GM12878 (cell line): ENCODE measurements around the gene KIAA1217. TPM values are rescaled to one million over a fixed set of nuclear protein-coding genes. Genes with fewer than 3 reads are reported as not detected.

Experiments used
- ATAC-seq: fragments of 200-7000 bp; cut with Tn5 transposase; 3 replicates; pipeline ENCODE4 v1.9.1; 2020; ENCODE audit warnings: mild to moderate bottlenecking, moderate library complexity
- BruUV-seq: library from RNA; stranded (reverse); fragments of 400-500 nt; replicated peaks from 2 replicates; lab custom pipeline; 2021; lab: Mats Ljungman, UMichigan
- CTCF ChIA-PET: fragments of 300-600 bp; sonication (Branson Sonifier 250); formaldehyde crosslinking; extraction: SDS; loops from one replicate; lab custom pipeline; 2021; ENCODE audit warnings: inconsistent platforms; lab: Yijun Ruan, JAX
- POLR2A ChIA-PET: fragments of 350-600 bp; formaldehyde crosslinking; extraction: SDS; loops from one replicate; lab custom pipeline; 2021; ENCODE audit warnings: inconsistent platforms; lab: Charles Lee
- RAD21 ChIA-PET: fragments of 300-600 bp; sonication (Branson Sonifier 250); formaldehyde crosslinking; loops from one replicate; lab custom pipeline; 2023; ENCODE audit warnings: antibody characterized with exemption; ENCODE audit not compliant: unreplicated experiment; lab: Charles Lee
- SMC1A ChIA-PET: fragments of 300-600 bp; sonication (Branson Sonifier 250); formaldehyde crosslinking; loops from one replicate; lab custom pipeline; 2023; ENCODE audit not compliant: unreplicated experiment, uncharacterized antibody; lab: Charles Lee
- DNase-seq: peaks from one replicate; pipeline ENCODE4 v3.0.0-alpha.2; 2011; ENCODE audit warnings: low read depth, low spot score
- FAIRE-seq: peaks from 3 replicates; lab custom pipeline; 2011; peaks lifted over from hg19 to GRCh38; lab: Jason Lieb, UNC
- H2AFZ ChIP-seq: 2 replicates; pipeline ENCODE4 v1.6.0; 2011; ENCODE audit warnings: low read depth, low read length, control low read depth; ENCODE audit not compliant: control insufficient read depth
- H3K27ac ChIP-seq: 2 replicates; pipeline ENCODE4 v1.5.1; 2011; ENCODE audit warnings: control low read depth; ENCODE audit not compliant: control insufficient read depth, insufficient read depth
- H3K27me3 ChIP-seq, 2 experiments: replicated peaks in 1 of 2; 2 replicates each; pipeline versions ENCODE4 v1.6.0 to v1.6.1; 2011; ENCODE audit warnings: low read length in 1 of 2; ENCODE audit not compliant: control insufficient read depth in 2 of 2, insufficient read depth in 2 of 2
- H3K36me3 ChIP-seq, 2 experiments: 2 replicates each; pipeline ENCODE4 v1.5.1; 2011; ENCODE audit warnings: low read length in 1 of 2; ENCODE audit not compliant: control insufficient read depth in 2 of 2, insufficient read depth in 2 of 2
- H3K4me1 ChIP-seq: 2 replicates; pipeline ENCODE4 v1.6.1; 2011; ENCODE audit warnings: mild to moderate bottlenecking, low read length, moderate library complexity, mixed read lengths; ENCODE audit not compliant: control insufficient read depth, insufficient read depth
- H3K4me2 ChIP-seq: 2 replicates; pipeline ENCODE4 v1.6.0; 2011; ENCODE audit warnings: control low read depth; ENCODE audit not compliant: control insufficient read depth, insufficient read depth
- H3K4me3 ChIP-seq: fragments of 200-600 bp; sonication (generic); 2 replicates; pipeline ENCODE4 v1.5.1; 2016
- H3K79me2 ChIP-seq: 2 replicates; pipeline ENCODE4 v1.6.0; 2011; ENCODE audit warnings: low read length; ENCODE audit not compliant: control insufficient read depth, insufficient read depth
- H3K9ac ChIP-seq: 2 replicates; pipeline ENCODE4 v1.8.0; 2011; ENCODE audit warnings: low read length, control low read depth, mixed read lengths; ENCODE audit not compliant: control insufficient read depth, insufficient read depth
- H3K9me3 ChIP-seq: replicated peaks from 3 replicates; pipeline ENCODE4 v1.5.1; 2011; ENCODE audit warnings: mild to moderate bottlenecking, low read length; ENCODE audit not compliant: control insufficient read depth, insufficient read depth
- H4K20me1 ChIP-seq: 2 replicates; pipeline ENCODE4 v1.6.0; 2011; ENCODE audit not compliant: control insufficient read depth, insufficient read depth
- FOS ChIP-seq: IDR thresholded peaks from 3 replicates; pipeline ENCODE4 v1.6.1; 2011; ENCODE audit warnings: borderline replicate concordance; ENCODE audit not compliant: insufficient read length; ENCODE audit errors: extremely low read depth
- IRF3 ChIP-seq: fragments of 450-650 bp; IDR thresholded peaks from 2 replicates; pipeline ENCODE4 v1.6.1; 2014; ENCODE audit warnings: mild to moderate bottlenecking
- WGBS: methylation state at CpG from one replicate; pipeline ENCODE4 v1.1.6; 2016; ENCODE audit warnings: low lambda C conversion rate; ENCODE audit not compliant: insufficient replicate concordance, insufficient coverage; ENCODE audit errors: missing lambda C conversion rate; 5-methylcytosine and 5-hydroxymethylcytosine counted together
- in situ Hi-C: fragments of 300-500 bp; cut with MboI; formaldehyde crosslinking; loops from 9 replicates; pipeline ENCODE4 v1.14.3; 2018; ENCODE audit warnings: mixed read lengths
- intact Hi-C: fragments of 100-400 bp; cut with micrococcal nuclease; formaldehyde crosslinking; loops from one replicate; pipeline ENCODE4 v1.14.2; 2022; ENCODE audit not compliant: unreplicated experiment
- polyA plus RNA-seq, 11 experiments: library from polyadenylated mRNA; depleted of rRNA in 4 of 11; unstranded in 6 of 11; stranded (reverse) in 5 of 11; fragments of >200 nt; fragmentation: Nextera tagmentation in 4 of 11; fragmentation: Illumina TruSeq in 1 of 11; extraction: Ambion mirVana in 4 of 11; extraction: Trizol in 1 of 11; gene quantifications; 1 replicate in 1 of 11; 2 replicates in 10 of 11; pipeline versions ENCODE4 v1.2.1 to v1.2.3, GENCODE V29; 2011 to 2016; ENCODE audit warnings: inconsistent platforms in 2 of 11, missing spikeins in 2 of 11, low read depth in 1 of 11
- total RNA-seq, 4 experiments: library from RNA; depleted of rRNA in 3 of 4; stranded (reverse); fragments of >200 nt in 3 of 4; fragmentation: Illumina TruSeq in 1 of 4; extraction: Trizol in 1 of 4; gene quantifications; 2 replicates each; pipeline versions ENCODE4 v1.2.1 to v1.2.3, GENCODE V29; 2013 to 2021
- TF ChIP-seq, protein P1 (sequence below): fragments of 450-650 bp; IDR thresholded peaks from 2 replicates; pipeline ENCODE4 v1.6.1; 2016; ENCODE audit warnings: mild to moderate bottlenecking

Gene KIAA1217
- total and polyA plus RNA-seq, 10 of the 15 experiments (the other 5 are each of a cell fraction or from before 2014, with no cell fraction given), result 0.57 to 3.8 (median 2.1) TPM

- H3K9me3 ChIP-seq, result no peaks in the 10 kb centered on the region; the same call in 2 of the 3 replicates
- no peaks in the 10 kb centered on the region for H3K4me1 ChIP-seq
- ChIA-PET CTCF (interaction anchor here (0.7 to 1.0 kb wide), 2 partner anchors 32 to 90 kb away, joined by 3 read pairs; no protein-coding TSS in a partner anchor), SMC1A (interaction anchor here (0.6 to 2.1 kb wide), 4 partner anchors 8 to 783 kb away, joined by 3 to 4 read pairs (median 3); no protein-coding TSS in a partner anchor), POLR2A (interaction anchor here (1.0 kb wide), 1 partner anchor 9 kb away, joined by 5 read pairs; no protein-coding TSS in a partner anchor), RAD21 (interaction anchor here (0.9 kb wide), 1 partner anchor 293 kb away, joined by 3 read pairs; no protein-coding TSS in a partner anchor)
- no peaks in the 10 kb centered on the region for H4K20me1 ChIP-seq
- in situ Hi-C loops, result no loop called here
- 25% methylated on average over 4 of the region's 4 CpGs for WGBS
- no peak overlapping the region for H3K27ac ChIP-seq
- H3K4me3 ChIP-seq, result no peak overlapping the region
- TF ChIP-seq, protein P1, sequence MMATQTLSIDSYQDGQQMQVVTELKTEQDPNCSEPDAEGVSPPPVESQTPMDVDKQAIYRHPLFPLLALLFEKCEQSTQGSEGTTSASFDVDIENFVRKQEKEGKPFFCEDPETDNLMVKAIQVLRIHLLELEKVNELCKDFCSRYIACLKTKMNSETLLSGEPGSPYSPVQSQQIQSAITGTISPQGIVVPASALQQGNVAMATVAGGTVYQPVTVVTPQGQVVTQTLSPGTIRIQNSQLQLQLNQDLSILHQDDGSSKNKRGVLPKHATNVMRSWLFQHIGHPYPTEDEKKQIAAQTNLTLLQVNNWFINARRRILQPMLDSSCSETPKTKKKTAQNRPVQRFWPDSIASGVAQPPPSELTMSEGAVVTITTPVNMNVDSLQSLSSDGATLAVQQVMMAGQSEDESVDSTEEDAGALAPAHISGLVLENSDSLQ, result peak; percentile 17; the same call in 1 of the 2 replicates
- TF ChIP-seq FOS, result no peak
- TF ChIP-seq IRF3, result no peak
- DNase-seq (no peak), FAIRE-seq (no peak), ATAC-seq (no peak)
- no peak overlapping the region for H3K9ac ChIP-seq
- no TSS peak for BruUV-seq
- H3K36me3 ChIP-seq, result no peaks in the 10 kb centered on the region
- H3K27me3 ChIP-seq, result no peaks in the 10 kb centered on the region
- H3K79me2 ChIP-seq, result no peaks in the 10 kb centered on the region
- no peak overlapping the region for H3K4me2 ChIP-seq
- no peak overlapping the region for H2AFZ ChIP-seq
- intact Hi-C loops, result no loop called here
Measured at GRCh38 chr10:24287559-24288195, 78.7 kb downstream of the KIAA1217 start.
